Duodenal mucosa (tissue), 2 donors: ENCODE results near the gene AIG1.
"Not testable (repeated sequence)": the region's sequence is repeated elsewhere in the genome, so short reads cannot be mapped to it uniquely, and the experiment has no call there.

Source experiments
- H3K27ac ChIP-seq: one replicate; pipeline ENCODE4 v1.7.0; 2013; ENCODE audit warnings: low read depth, low read length
- H3K27me3 ChIP-seq, 2 donors: one replicate each; pipeline ENCODE4 v1.7.0; 2013; ENCODE audit warnings: low read length in 2 of 2, control low read depth in 1 of 2; ENCODE audit not compliant: insufficient read depth in 2 of 2, control insufficient read depth in 1 of 2
- H3K36me3 ChIP-seq, 2 donors: one replicate each; pipeline ENCODE4 v1.7.0; 2013; ENCODE audit warnings: low read length in 2 of 2, control low read depth in 1 of 2; ENCODE audit not compliant: insufficient read depth in 2 of 2, control insufficient read depth in 1 of 2
- H3K4me1 ChIP-seq, 2 donors: one replicate each; pipeline ENCODE4 v1.7.0; 2013; ENCODE audit warnings: low read length in 2 of 2, control low read depth in 1 of 2; ENCODE audit not compliant: insufficient read depth in 2 of 2, control insufficient read depth in 1 of 2
- H3K4me3 ChIP-seq, 2 donors: one replicate each; pipeline ENCODE4 v1.7.0; 2013; ENCODE audit warnings: low read length in 2 of 2, low read depth in 1 of 2
- H3K9ac ChIP-seq, 2 donors: one replicate each; pipeline ENCODE4 v1.7.0; 2013; ENCODE audit warnings: low read length in 2 of 2, low read depth in 1 of 2
- H3K9me3 ChIP-seq, 2 donors: one replicate each; pipeline ENCODE4 v1.7.0; 2013; ENCODE audit warnings: low read length in 2 of 2, control low read depth in 1 of 2; ENCODE audit not compliant: control insufficient read depth in 1 of 2

AIG1 gene

DNA sequence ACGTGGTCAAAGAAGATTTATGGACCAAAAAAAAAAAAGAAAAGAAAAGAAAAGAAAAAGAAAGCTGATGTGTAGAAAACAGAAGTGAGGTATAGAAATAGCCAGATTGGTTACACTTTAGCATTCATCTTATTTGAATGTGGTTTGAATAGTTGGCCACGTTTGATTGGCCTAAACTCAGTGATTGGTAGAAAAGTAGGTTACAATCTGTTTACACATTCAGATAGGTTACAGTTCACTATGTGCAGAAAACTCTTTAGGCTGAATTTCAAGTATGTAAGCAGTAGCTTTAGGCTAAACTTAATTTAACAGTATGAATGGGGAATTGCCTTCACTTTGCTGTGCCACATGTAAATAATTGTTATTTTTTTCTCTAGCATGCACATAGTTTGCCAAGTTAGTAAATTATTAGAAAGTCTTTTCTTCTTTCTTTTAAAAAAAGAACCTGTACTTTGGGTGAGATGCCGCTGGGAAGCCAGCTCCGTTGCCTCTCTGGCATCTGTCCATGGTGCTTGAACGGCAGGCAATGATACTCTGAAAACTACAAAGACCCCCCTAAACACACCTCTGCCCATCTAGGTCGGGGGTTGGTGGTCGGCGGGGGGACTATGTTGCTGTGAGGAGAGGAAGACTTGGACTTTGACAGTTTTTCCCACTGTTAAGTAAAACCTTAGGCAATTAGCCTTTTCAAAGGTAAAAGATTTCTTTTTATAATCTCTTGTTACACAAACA, 173.0 kb downstream of the AIG1 start:
- Histone ChIP-seq H3K27me3 (no peaks in the 10 kb centered on the region), H3K27ac (no peak overlapping the region), H3K9me3 (no peaks in the 10 kb centered on the region), H3K4me1 (no peaks in the 10 kb centered on the region), H3K9ac (no peak overlapping the region), H3K36me3 (no peaks in the 10 kb centered on the region), H3K4me3 (no peak overlapping the region)

DNA sequence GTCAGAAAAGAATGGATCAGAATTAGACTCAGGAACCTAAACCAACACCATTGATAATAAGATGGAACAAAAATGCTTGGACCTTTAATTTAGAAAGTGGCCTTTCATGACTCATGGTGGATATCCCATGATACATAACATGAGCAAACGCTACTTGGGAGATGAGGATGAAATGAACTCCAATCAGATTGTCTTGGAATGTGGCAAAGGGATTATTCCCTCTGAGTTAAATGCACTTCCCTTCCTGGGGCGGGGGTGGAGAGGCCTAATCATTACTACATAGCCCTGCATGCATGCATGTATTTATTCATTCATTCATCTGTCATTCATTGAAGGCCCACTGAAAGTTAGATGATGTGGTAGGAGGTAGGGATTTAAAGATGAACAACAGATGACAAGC, 174.0 kb downstream of the AIG1 start:
- Histone ChIP-seq H3K9ac (no peak overlapping the region), H3K9me3 (no peaks in the 10 kb centered on the region), H3K27me3 (no peaks in the 10 kb centered on the region), H3K4me3 (no peak overlapping the region), H3K27ac (no peak overlapping the region), H3K36me3 (no peaks in the 10 kb centered on the region), H3K4me1 (no peaks in the 10 kb centered on the region)

DNA sequence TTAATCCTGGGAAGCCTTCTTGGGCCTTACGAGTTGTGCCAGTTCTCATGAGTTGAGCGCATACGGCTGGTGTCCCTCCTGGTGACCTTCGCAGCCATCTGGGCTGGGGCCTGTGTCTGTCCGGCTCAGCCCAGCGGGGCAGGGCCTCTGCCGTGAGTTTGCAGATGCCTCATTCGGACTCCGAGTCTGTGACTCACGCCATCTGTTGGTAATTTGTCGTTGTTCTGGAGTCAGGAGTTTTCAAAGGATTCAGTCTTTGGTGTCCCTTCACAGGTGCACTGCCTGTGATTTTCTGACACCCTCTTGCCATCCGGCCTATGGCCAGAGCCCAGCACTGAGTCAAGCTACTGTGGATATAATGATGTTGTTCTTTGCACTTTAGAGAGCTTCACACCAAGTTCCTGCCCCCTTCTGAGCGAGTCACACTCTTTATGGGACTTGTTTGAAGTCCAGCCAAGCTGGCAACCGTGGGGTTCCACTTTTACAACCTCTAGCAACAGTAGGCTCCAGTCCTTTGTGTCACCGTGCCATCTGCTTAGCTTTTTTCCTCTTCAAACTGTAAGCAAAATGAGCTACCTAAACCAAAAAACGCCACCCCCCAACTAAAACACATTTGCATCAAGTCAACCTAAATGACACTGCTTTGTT, 175.6 kb downstream of the AIG1 start:
- Histone ChIP-seq H3K4me1 (no peaks in the 10 kb centered on the region), H3K27ac (no peak overlapping the region), H3K27me3 (no peaks in the 10 kb centered on the region), H3K4me3 (no peak overlapping the region), H3K9me3 (no peaks in the 10 kb centered on the region), H3K36me3 (no peaks in the 10 kb centered on the region), H3K9ac (no peak overlapping the region)

DNA sequence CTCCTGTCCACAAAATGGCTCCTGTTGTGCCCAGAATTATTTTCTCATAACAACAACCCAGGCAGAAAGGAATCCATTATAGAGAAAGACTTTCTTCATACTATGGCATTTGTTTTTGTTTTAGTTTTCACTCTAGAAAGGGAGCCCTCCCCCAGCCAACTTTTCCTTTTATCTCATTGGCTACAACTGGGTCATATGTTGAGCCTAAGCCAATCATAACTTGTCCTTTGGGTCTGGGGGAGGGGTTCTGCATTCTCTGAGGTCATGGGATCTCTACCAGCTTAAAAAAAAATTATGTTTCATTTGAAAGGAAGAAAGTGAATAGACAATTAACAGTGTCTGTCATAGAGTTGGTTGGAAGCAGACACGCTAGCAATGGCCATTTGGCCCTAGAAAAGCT, 177.6 kb downstream of the AIG1 start:
- H3K4me1 ChIP-seq, result no peaks in the 10 kb centered on the region
- no peak overlapping the region for H3K27ac ChIP-seq
- no peak overlapping the region for H3K4me3 ChIP-seq
- no peak overlapping the region for H3K9ac ChIP-seq
- H3K36me3 ChIP-seq, result no peaks in the 10 kb centered on the region
- no peaks in the 10 kb centered on the region for H3K27me3 ChIP-seq
- no peaks in the 10 kb centered on the region for H3K9me3 ChIP-seq

DNA sequence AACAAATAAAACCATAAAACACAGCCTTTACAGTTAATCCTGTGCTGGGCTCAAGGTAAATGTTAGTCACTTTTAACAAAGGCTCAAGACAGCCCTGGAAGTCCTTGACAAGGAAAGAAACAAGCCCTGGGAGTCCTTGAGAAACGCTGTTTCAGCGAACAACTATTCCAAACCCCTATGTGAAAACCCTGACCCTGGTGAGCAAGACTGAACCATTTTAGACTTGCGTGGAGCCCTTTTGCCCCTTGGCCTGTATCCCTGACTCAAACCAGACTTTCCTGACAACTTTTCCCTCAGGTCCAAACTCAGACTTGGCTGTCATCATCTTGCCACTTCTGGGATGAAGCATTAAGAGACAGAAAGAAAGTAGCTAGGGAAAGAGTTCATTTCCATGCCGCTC, 180.4 kb downstream of the AIG1 start:
- Histone ChIP-seq H3K4me3 (no peak overlapping the region), H3K9ac (no peak overlapping the region), H3K4me1 (no peaks in the 10 kb centered on the region), H3K36me3 (no peaks in the 10 kb centered on the region), H3K27me3 (no peaks in the 10 kb centered on the region), H3K9me3 (no peaks in the 10 kb centered on the region), H3K27ac (no peak overlapping the region)

DNA sequence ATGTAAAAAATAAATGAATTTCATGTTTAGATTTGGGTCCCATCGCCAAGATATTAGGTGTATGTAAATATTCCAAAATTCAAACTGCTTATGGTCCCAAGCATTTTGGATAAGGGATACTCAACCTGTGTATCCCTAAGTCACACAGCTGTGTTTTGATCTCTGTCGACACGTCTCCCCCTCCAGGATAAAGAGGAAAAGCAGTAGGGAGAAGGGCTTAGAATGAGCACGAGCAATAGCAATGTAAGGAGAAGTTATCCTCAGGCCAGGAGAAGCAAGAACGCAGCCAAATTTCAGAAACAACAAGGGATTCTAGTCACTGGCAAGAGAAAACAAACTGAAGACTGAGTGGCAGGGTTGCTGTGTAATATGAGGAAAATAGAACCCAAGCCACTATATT, 181.2 kb downstream of the AIG1 start:
- H3K27me3 ChIP-seq, result no peaks in the 10 kb centered on the region
- no peak overlapping the region for H3K4me3 ChIP-seq
- H3K9me3 ChIP-seq, result no peaks in the 10 kb centered on the region
- no peaks in the 10 kb centered on the region for H3K4me1 ChIP-seq
- H3K9ac ChIP-seq, result no peak overlapping the region
- H3K36me3 ChIP-seq, result no peaks in the 10 kb centered on the region
- H3K27ac ChIP-seq, result no peak overlapping the region

DNA sequence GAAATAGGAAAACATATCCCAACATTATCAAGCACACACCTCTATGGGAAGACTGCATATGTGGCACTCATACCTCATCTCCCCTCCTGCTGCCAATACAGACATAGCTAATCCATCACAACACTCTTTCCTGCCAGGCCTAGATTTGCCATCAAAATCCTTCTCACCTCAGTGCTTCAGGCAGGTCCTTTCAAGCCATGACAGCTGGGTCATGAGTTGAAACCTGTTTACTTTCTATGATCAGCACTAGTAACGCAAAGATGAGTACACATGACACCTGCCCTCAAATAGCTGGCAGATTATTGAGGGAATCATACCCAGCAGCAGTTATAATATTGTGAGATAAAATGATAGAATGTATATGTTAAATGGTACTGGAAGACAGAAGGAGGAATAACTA, 183.1 kb downstream of the AIG1 start:
- H3K27me3 ChIP-seq, result no peaks in the 10 kb centered on the region
- H3K27ac ChIP-seq, result no peak overlapping the region
- no peak overlapping the region for H3K4me3 ChIP-seq
- H3K36me3 ChIP-seq, result no peaks in the 10 kb centered on the region
- H3K9ac ChIP-seq, result no peak overlapping the region
- H3K9me3 ChIP-seq, result no peaks in the 10 kb centered on the region
- no peaks in the 10 kb centered on the region for H3K4me1 ChIP-seq

DNA sequence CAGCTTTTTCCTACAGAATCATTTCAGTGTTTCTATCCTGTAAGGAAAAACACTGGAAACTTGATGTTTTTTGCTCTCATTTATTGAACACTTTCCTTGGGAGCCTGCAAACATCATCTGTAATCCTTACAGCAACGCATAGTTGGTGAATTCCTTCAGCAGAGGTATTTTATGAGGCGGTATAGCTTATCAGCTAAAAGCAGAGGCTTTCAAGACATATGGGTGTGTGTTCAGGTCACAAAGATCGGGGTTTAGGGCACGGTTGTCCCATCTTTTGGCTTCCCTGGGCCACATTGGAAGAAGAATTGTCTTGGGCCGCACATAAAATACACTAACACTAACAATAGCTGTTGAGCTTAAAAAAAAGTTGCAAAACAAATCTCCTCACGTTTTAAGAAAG, 185.0 kb downstream of the AIG1 start:
- Histone ChIP-seq H3K9ac (no peak overlapping the region), H3K4me1 (no peaks in the 10 kb centered on the region), H3K9me3 (no peaks in the 10 kb centered on the region), H3K27ac (no peak overlapping the region), H3K27me3 (no peaks in the 10 kb centered on the region), H3K36me3 (no peaks in the 10 kb centered on the region), H3K4me3 (no peak overlapping the region)

DNA sequence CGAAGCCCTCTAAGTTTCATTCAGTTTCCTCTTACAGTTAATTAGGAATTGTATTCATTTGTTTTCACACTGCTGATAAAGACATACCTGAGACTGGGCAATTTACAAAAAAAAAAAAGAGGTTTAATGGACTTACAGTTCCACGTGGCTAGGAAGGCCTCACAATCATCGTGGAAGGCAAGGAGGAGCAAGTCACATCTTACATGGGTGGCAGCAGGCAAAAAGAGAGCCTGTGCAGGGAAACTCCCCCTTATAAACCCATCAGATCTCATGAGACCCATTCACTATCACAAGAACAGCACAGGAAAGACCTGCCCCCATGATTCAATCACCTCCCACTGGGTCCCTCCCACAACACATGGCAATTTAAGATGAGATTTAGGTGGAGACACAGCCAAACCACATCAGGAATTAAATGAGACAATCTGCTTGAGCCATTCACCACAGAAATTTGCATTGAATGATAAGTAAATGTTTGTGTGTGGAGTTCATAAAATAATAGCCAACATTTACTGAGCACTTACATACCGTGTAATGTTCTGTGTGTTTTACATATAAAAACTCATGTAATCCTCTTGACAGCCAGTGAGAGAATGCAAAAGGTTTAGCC, 185.6 kb downstream of the AIG1 start:
- H3K9me3 ChIP-seq, H3K4me1 ChIP-seq, H3K36me3 ChIP-seq, H3K9ac ChIP-seq, H3K4me3 ChIP-seq, H3K27me3 ChIP-seq, H3K27ac ChIP-seq: not testable (repeated sequence)

DNA sequence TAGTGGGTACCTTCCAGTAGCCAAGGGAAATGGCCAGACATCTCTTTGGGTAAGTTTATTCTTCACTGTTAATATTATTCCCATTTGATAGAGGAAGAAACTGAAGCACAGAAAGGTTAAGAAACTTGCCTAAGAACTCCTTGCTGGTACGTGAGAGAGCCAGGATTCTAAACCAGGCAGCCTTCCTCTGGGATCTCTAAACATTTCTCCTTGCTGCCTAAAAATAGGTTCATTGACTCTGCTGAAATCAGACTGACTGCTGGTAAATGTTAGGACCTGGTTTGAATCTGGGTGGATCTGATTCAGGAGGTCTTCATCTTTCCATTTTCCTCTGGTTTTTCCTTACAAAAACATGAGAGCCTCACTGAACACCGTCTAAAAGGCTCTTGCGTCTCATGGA, 186.9 kb downstream of the AIG1 start:
- no peaks in the 10 kb centered on the region for H3K4me1 ChIP-seq
- no peak overlapping the region for H3K4me3 ChIP-seq
- H3K27me3 ChIP-seq, result no peaks in the 10 kb centered on the region
- H3K27ac ChIP-seq, result no peak overlapping the region
- no peaks in the 10 kb centered on the region for H3K36me3 ChIP-seq
- no peak overlapping the region for H3K9ac ChIP-seq
- no peaks in the 10 kb centered on the region for H3K9me3 ChIP-seq
